GM19023 (cell line): ENCODE measurements around the gene SCN11A.
"Not testable (repeated sequence)": the region's sequence is repeated elsewhere in the genome, so short reads cannot be mapped to it uniquely, and the experiment has no call there.

ENCODE experiments used
- ATAC-seq: cut with Tn5 transposase; IDR thresholded peaks from one replicate; pipeline ENCODE4 v1.9.1; 2021; ENCODE audit warnings: mild to moderate bottlenecking, moderate library complexity; ENCODE audit not compliant: unreplicated experiment

Gene SCN11A

GRCh38 chr3:39067286-39067685 lies 15.5 kb upstream of the SCN11A start:
- no peak for ATAC-seq

GRCh38 chr3:39065197-39065596 lies 13.5 kb upstream of the SCN11A start:
- peak; percentile 97 for ATAC-seq

DNA sequence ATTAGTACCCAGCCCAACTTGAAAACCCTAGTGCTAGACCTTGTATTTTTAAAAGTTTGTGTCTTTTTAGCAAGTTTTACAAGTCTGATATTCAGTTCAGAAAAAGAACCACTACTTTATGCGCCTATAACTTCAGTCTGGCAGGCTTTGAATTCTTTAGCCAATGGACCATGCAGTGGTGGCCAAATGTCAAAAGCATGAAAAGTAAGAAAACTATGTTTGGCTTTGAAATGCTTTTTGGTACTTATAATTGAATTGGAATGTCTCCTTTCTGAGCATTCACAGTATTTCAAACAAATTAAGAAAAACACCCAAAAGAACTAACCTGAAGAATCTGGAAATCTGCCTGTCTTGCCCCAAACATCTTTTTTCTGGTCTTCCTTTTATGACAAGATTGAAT lies 12.9 kb upstream of the SCN11A start:
- no peak for ATAC-seq

- no peak for ATAC-seq
Measured at GRCh38 chr3:39063143-39063542, 11.4 kb upstream of the SCN11A start.

DNA sequence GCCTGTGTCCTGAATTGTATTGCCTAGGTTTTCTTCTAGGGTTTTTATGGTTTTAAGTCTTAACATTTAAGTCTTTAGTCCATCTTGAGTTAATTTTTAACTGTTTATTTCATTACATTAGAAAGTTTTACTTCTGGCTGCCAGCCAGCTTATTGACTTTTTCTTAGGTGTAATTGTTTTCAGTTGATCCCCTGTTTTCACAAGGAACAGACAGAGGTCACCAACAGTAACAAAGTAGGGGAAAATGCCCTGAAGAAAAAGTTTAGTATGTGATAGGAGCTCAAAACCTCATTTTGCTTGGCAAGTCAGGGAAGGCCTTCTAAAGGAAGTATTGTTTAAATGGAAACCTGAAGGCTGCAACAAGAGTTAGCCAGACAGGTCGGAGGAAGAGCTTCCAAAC lies 10.4 kb upstream of the SCN11A start:
- no peak for ATAC-seq

DNA sequence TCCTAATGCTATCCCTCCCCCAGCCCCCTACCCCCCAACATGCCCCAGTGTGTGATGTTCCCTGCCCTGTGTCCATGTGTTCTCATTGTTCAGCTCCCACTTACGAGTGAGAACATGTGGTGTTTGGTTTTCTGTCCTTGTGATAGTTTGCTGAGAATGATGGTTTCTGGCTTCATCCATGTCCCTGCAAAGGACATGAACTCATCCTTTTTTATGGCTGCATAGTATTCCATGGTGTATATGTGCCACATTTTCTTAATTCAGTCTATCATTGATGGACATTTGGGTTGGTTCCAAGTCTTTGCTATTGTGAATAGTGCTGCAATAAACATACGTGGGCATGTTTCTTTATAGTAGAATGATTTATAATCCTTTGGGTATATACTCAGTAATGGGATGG lies 9.5 kb upstream of the SCN11A start:
- not testable (repeated sequence) for ATAC-seq

GRCh38 chr3:39056151-39056550 lies 4.4 kb upstream of the SCN11A start:
- ATAC-seq: no peak

GRCh38 chr3:39053696-39054095 lies 2.0 kb upstream of the SCN11A start:
- no peak for ATAC-seq

DNA sequence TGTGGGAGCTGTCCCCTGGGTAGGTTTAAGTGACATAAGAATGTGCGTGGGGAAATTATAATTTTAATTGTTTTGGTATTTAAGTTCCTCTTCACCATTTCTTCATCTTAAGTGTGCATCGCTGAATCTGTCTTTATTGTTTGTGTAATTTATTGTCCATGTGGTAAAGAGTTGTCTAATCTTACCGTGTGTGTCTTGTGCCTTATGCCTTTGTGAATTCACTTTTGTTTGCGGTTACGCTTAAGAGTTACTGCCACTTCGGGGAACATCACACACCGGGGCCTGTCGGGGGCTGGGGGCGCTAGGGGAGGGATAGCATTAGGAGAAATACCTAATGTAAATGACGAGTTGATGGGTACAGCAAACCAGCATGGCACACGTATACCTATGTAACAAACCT lies 839 bp upstream of the SCN11A start:
- ATAC-seq: no peak

- ATAC-seq: no peak
Measured at GRCh38 chr3:39050029-39050428, 1.7 kb downstream of the SCN11A start.

- ATAC-seq: no peak
Measured at GRCh38 chr3:39038165-39038564, 13.6 kb downstream of the SCN11A start.

DNA sequence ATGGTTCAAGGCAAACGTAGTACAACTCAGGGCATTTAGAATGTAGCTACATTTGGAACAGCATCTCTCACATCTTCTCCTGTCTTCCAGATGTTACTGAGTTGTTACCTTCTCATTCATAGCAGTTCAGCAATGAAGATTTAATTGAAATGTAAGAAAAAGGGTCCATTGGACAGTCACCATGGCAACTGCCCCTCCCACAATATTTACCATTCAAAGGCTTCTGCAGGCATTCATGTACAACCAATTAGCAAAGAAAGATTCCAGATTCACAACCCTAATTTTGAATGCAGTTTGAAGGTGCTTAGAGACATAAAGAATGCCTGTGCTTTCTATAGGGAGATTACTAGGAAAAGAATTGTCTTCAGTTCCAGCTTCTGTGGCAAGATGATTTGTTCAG lies 22.2 kb downstream of the SCN11A start:
- no peak for ATAC-seq

DNA sequence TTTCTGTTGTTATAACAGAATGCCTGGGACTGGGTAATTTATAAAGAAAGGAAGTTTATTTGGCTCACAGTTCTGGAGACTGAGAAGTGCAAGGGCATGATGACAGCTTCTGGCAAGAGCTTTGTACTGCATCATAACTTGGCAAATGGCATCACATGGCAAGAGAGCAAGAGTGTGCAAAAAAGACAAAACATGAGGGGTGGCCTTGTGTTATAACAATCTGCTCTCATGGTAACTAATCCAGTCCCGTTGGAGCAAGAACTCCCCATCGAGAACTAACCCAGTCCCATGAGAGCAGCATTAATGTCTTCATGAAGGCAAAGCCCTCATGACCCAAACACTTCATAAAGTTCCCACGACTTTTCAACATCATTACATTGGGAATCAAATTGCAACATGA lies 23.2 kb downstream of the SCN11A start:
- no peak for ATAC-seq

DNA sequence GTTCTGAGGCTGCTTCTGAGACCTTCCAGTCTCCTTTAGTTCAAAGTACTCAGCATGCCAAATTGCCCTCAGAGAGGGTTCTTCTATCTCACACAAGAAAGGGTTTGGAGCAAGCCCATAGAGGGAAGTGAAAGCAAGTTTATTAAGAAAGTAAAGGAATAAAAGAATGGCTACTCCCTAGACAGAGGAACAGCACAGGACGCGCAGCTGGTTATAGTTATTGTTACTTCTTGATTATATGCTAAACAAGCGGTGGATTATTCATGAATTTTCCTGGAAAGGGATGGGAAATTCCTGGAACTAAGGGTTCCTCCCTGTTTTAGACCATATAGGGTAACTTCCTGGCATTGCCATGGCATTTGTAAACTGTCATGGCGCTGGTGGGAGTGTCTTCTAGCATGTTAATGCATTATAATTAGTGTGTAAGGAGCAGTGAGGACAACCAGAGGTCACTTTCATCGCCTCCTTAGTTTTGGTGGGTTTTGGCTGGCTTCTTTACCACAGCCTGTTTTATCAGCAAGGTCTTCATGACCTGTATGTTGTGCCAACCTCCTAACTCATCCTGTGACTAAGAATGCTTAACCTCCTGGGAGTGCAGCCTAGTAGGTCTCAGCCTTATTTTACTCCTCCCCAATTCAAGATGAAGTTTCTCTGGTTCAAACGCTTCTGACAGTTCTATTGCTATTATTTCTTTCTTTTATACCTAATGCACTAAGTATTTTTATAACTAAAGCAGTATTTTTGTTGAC lies 26.3 kb downstream of the SCN11A start:
- ATAC-seq: no peak

DNA sequence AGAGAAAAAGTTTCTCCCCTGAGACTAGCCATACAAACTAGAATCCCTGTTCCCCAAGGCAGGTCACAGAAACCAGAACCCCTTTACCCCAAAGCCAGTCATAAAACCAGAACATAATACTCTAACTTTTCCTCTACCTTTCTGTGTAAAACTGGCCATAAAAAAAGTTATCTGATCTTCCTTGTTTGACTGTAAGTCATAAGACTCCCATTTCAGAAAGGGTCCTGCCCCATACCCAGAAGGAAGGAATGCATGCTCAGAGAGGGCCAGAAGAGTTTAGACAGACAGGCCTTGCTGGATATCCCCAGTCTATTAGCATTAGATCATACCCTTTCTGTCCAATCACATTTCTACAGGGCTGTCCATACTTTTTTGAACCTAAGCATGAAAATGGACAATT lies 27.2 kb downstream of the SCN11A start:
- ATAC-seq: no peak

DNA sequence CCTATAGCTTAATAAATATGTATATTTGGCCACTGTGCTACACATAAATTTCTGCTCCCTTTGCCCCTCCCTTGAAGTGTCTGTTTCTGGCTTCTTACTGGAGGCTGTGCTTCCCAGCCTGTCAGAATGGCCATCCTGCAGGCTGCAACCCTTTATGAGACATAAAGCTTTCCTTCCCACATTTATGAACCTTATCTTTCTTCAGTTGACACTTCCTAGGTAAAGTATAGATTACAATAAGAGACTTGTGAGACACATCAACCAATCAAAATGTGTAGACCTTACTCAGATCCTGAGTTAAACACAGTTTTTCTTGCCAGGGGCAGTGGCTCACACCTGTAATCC lies 29.5 kb downstream of the SCN11A start:
- no peak for ATAC-seq

DNA sequence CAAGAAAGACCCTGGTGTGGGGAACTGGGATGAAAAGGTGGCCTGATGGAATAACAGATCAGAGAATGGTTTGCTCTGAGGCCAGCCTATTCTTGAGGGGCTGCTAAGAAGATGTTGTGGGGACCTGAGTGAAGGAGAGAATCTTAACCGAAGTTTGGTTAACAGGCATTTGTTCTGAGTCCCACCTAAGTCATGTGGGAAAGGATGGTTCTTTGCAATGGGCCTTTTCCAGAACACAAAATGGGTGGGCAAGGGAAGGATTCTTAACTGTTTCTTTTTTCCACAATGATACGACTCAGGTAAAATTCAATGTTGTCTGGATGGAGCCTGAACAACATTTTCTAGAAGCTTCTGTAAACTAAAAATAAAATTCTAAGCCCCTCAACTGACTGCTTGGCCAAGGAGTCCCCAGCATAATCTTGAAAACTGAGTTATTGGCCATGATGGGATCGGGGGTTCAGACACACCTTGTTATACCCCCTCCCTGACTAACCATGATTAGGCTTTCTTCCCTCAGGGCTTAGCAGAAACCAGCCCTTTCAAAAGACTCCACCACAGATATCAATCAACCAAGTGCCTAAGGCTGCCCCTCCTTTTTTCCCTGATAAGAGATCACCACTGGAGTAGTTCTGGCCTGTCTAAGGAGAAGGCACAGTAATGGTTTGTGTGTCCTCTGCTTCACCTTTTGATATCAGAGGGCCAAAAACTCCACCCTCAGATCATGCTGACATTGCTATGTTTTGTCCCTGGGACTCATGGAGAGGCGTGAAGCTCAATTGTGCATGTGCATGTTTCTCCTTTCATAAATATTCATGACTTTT lies 30.1 kb downstream of the SCN11A start:
- ATAC-seq: no peak

GRCh38 chr3:39021029-39021428 lies 30.7 kb downstream of the SCN11A start:
- no peak for ATAC-seq

- no peak for ATAC-seq
Measured at GRCh38 chr3:39019299-39019698, 32.4 kb downstream of the SCN11A start.

DNA sequence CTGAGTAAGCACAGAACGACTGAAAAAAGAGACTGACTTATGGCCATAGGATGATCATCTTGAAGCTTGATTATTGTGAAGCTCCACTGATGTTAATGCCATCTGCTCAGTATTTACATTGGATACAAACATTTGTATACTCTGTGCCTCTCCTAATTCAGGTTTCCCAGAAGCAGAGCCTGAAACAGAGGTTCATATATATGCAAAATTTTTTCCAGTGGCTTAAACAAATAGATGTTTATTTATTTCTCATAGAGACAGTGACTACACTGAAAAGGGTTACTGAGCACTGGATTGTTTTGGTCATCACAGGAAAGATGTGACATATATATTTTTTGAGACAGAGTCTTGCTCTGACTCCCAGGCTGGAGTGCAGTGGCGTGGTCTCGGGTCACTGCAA lies 36.3 kb downstream of the SCN11A start:
- ATAC-seq: no peak

GRCh38 chr3:39013921-39014509 lies 37.7 kb downstream of the SCN11A start:
- ATAC-seq: no peak

GRCh38 chr3:39013289-39013688 lies 38.5 kb downstream of the SCN11A start:
- ATAC-seq: no peak
